KMS-11 (cell line): Measurements from ENCODE around the gene AOAH.
"Not testable (repeated sequence)": the region's sequence is repeated elsewhere in the genome, so short reads cannot be mapped to it uniquely, and the experiment has no call there.

Experiments
- H2AFZ ChIP-seq: fragments of 200-600 bp; sonication (generic); 2 replicates; pipeline ENCODE4 v1.6.1; 2016; ENCODE audit warnings: antibody characterized with exemption, mixed run types, low read depth
- H3K27ac ChIP-seq: fragments of 200-600 bp; sonication (generic); 2 replicates; pipeline ENCODE4 v1.6.1; 2016; ENCODE audit warnings: mild to moderate bottlenecking, mixed run types
- H3K27me3 ChIP-seq: fragments of 200-600 bp; sonication (generic); 2 replicates; pipeline ENCODE4 v1.6.1; 2017; ENCODE audit warnings: mild to moderate bottlenecking, low read depth, mixed run types, moderate library complexity; ENCODE audit not compliant: insufficient read depth
- H3K36me3 ChIP-seq: fragments of 200-600 bp; sonication (generic); 2 replicates; pipeline ENCODE4 v1.6.1; 2017; ENCODE audit warnings: mild to moderate bottlenecking, mixed run types; ENCODE audit not compliant: insufficient read depth
- H3K4me1 ChIP-seq: fragments of 200-600 bp; sonication (generic); 2 replicates; pipeline ENCODE4 v1.6.1; 2016; ENCODE audit warnings: mild to moderate bottlenecking, low read depth, mixed run types; ENCODE audit not compliant: poor library complexity, severe bottlenecking
- H3K4me2 ChIP-seq: fragments of 200-600 bp; sonication (generic); 2 replicates; pipeline ENCODE4 v1.7.0; 2016; ENCODE audit warnings: mild to moderate bottlenecking, mixed run types
- H3K4me3 ChIP-seq: fragments of 200-600 bp; sonication (generic); IDR thresholded peaks from 2 replicates; pipeline ENCODE4 v1.6.1; 2017; ENCODE audit warnings: low read depth, low read length, mixed read lengths; ENCODE audit not compliant: insufficient read depth
- H3K79me2 ChIP-seq: fragments of 200-600 bp; sonication (generic); 2 replicates; pipeline ENCODE4 v1.6.1; 2016; ENCODE audit warnings: low read depth, mixed run types; ENCODE audit not compliant: insufficient read depth
- H3K9ac ChIP-seq: fragments of 200-600 bp; sonication (generic); 2 replicates; pipeline ENCODE4 v1.6.1; 2016; ENCODE audit warnings: mild to moderate bottlenecking, mixed run types
- H4K20me1 ChIP-seq: fragments of 200-600 bp; sonication (generic); 2 replicates; pipeline ENCODE4 v1.6.1; 2016; ENCODE audit warnings: mild to moderate bottlenecking, mixed run types; ENCODE audit not compliant: insufficient read depth
- CTCF ChIP-seq: fragments of 200-600 bp; sonication (generic); conservative IDR thresholded peaks from 2 replicates; pipeline ENCODE4 v1.6.1; 2017; ENCODE audit warnings: low read depth, mild to moderate bottlenecking, antibody characterized with exemption, low read length, moderate library complexity, mixed read lengths

The AOAH gene

GRCh38 chr7:36496576-36496975, 227.7 kb downstream of the AOAH start:
- Histone ChIP-seq H3K36me3 (no peaks in the 10 kb centered on the region), H2AFZ (no peak overlapping the region), H3K79me2 (no peaks in the 10 kb centered on the region), H3K27me3 (no peaks in the 10 kb centered on the region), H3K4me3 (no peak overlapping the region), H3K27ac (no peak overlapping the region), H3K4me2 (no peak overlapping the region), H4K20me1 (no peaks in the 10 kb centered on the region), H3K9ac (no peak overlapping the region), H3K4me1 (no peaks in the 10 kb centered on the region)
- no peak for TF ChIP-seq CTCF

GRCh38 chr7:36491317-36491716, 233.0 kb downstream of the AOAH start:
- Histone ChIP-seq H3K27ac (no peak overlapping the region), H3K36me3 (no peaks in the 10 kb centered on the region), H3K27me3 (no peaks in the 10 kb centered on the region), H4K20me1 (no peaks in the 10 kb centered on the region), H3K79me2 (no peaks in the 10 kb centered on the region), H3K9ac (no peak overlapping the region), H3K4me2 (no peak overlapping the region), H3K4me3 (no peak overlapping the region), H3K4me1 (no peaks in the 10 kb centered on the region), H2AFZ (no peak overlapping the region)
- no peak for TF ChIP-seq CTCF

- no peaks in the 10 kb centered on the region for H3K79me2 ChIP-seq
- no peaks in the 10 kb centered on the region for H3K27me3 ChIP-seq
- H3K36me3 ChIP-seq = no peaks in the 10 kb centered on the region
- H4K20me1 ChIP-seq = no peaks in the 10 kb centered on the region
- no peak overlapping the region for H3K9ac ChIP-seq
- no peak for TF ChIP-seq CTCF
- no peaks in the 10 kb centered on the region for H3K4me1 ChIP-seq
- no peak overlapping the region for H3K4me3 ChIP-seq
- H2AFZ ChIP-seq = no peak overlapping the region
- no peak overlapping the region for H3K27ac ChIP-seq
- no peak overlapping the region for H3K4me2 ChIP-seq
Observed at GRCh38 chr7:36490419-36490830, 233.9 kb downstream of the AOAH start.

GRCh38 chr7:36488672-36489071, 235.6 kb downstream of the AOAH start:
- not testable (repeated sequence) for H3K79me2 ChIP-seq, H3K27ac ChIP-seq, H3K27me3 ChIP-seq, H2AFZ ChIP-seq, H3K4me3 ChIP-seq, H3K36me3 ChIP-seq, H4K20me1 ChIP-seq, H3K4me2 ChIP-seq, H3K4me1 ChIP-seq, H3K9ac ChIP-seq

- Histone ChIP-seq H2AFZ (no peak overlapping the region), H3K27me3 (no peaks in the 10 kb centered on the region), H3K27ac (no peak overlapping the region), H4K20me1 (no peaks in the 10 kb centered on the region), H3K79me2 (no peaks in the 10 kb centered on the region), H3K4me3 (no peak overlapping the region), H3K4me2 (no peak overlapping the region), H3K36me3 (no peaks in the 10 kb centered on the region), H3K9ac (no peak overlapping the region), H3K4me1 (no peaks in the 10 kb centered on the region)
- peak; percentile 77 for TF ChIP-seq CTCF
Observed at GRCh38 chr7:36487756-36488336, 236.4 kb downstream of the AOAH start.
